Kidney epithelial cell (primary cell): Measurements from ENCODE around the gene DVL2. TPM values are rescaled to one million over a fixed set of nuclear protein-coding genes. Genes with fewer than 3 reads are reported as not detected.

Experiments used
- DNase-seq: peaks from one replicate; pipeline ENCODE4 v3.0.0-alpha.2; 2010; ENCODE audit warnings: low read depth
- H3K27me3 ChIP-seq: 2 replicates; pipeline ENCODE4 v1.6.0; 2011; ENCODE audit warnings: low read length; ENCODE audit not compliant: control insufficient read depth, insufficient read depth
- H3K36me3 ChIP-seq: 2 replicates; pipeline ENCODE4 v1.5.1; 2011; ENCODE audit warnings: low read length; ENCODE audit not compliant: control insufficient read depth, insufficient read depth
- H3K4me3 ChIP-seq: 2 replicates; pipeline ENCODE4 v1.5.1; 2011; ENCODE audit warnings: low read depth, mild to moderate bottlenecking, control low read depth, low read length
- total RNA-seq: library from RNA; depleted of rRNA; stranded (reverse); fragments of >200 nt; gene quantifications from 2 replicates; pipeline ENCODE4 v1.2.3, GENCODE V29; 2015
- TF ChIP-seq, protein P1 (sequence below): IDR thresholded peaks from 2 replicates; pipeline ENCODE4 v1.5.1; 2011; ENCODE audit warnings: mild to moderate bottlenecking, moderate library complexity, low read length, control low read depth, inconsistent platforms; ENCODE audit not compliant: insufficient read depth, poor library complexity, severe bottlenecking

DVL2 gene
- total RNA-seq, 1 donor from 2014 or later: 57.1 TPM

DNA sequence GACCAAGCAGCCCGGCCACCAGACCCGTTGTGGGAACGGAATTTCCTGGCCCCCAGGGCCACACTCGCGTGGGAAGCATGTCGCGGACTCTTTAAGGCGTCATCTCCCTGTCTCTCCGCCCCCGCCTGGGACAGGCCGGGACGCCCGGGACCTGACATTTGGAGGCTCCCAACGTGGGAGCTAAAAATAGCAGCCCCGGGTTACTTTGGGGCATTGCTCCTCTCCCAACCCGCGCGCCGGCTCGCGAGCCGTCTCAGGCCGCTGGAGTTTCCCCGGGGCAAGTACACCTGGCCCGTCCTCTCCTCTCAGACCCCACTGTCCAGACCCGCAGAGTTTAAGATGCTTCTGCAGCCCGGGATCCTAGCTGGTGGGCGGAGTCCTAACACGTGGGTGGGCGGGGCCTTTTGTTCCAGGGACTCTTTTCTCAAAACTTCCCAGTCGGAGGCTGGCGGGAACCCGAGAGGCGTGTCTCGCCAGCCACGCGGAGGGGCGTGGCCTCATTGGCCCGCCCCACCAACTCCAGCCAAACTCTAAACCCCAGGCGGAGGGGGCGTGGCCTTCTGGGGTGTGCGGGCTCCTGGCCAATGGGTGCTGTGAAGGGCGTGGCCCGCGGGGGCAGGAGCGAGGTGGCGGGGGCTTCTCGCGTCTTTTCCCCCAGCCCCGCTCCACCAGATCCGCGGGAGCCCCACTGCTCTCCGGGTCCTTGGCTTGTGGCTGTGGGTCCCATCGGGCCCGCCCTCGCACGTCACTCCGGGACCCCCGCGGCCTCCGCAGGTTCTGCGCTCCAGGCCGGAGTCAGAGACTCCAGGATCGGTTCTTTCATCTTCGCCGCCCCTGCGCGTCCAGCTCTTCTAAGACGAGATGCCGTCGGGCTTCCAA lies 47.0 kb upstream of the DVL2 start, which contains the start of gene SLC2A4:
SLC2A4 (plus strand) TSS at position 645 of the 879 bp plus-strand sequence; CDS start at position 862, 217 bp downstream.
- no peaks in the 10 kb centered on the region for H3K36me3 ChIP-seq
- peak within 1 kb of the TSS; percentile 31 for H3K4me3 ChIP-seq
- TF ChIP-seq, protein P1, sequence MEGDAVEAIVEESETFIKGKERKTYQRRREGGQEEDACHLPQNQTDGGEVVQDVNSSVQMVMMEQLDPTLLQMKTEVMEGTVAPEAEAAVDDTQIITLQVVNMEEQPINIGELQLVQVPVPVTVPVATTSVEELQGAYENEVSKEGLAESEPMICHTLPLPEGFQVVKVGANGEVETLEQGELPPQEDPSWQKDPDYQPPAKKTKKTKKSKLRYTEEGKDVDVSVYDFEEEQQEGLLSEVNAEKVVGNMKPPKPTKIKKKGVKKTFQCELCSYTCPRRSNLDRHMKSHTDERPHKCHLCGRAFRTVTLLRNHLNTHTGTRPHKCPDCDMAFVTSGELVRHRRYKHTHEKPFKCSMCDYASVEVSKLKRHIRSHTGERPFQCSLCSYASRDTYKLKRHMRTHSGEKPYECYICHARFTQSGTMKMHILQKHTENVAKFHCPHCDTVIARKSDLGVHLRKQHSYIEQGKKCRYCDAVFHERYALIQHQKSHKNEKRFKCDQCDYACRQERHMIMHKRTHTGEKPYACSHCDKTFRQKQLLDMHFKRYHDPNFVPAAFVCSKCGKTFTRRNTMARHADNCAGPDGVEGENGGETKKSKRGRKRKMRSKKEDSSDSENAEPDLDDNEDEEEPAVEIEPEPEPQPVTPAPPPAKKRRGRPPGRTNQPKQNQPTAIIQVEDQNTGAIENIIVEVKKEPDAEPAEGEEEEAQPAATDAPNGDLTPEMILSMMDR: no peak
- H3K27me3 ChIP-seq: peaks cover 40% of the 10 kb centered on the region
- DNase-seq: peak; percentile 62

DNA sequence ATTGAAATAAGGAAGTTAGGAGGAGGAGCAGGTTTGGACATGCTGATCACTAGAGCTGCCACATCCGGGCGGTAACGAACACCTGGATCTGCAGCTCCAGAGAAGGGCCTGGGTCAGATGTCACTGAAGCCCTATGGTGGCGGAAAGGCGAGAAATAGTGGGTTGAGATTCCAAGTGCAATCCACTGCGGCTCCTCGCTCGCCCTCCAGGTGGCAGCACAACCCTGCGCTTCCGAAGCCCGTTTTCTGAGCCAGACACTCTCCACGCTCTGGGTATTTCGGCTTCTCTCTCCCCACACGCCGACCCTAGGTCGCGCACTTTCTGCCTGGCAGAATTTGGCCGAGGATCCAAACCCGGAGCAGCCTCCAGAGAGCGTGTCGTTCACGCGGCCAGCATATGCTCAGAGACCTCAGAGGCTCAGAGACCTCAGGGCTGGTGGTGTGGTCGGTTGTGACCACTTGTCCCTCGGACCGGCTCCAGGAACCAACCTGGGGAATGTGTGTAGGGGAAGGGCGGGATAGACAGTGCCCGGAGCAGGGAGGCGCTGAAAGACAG lies 46.3 kb upstream of the DVL2 start:
- Histone ChIP-seq H3K27me3 (peaks cover 34% of the 10 kb centered on the region), H3K4me3 (no peak overlapping the region), H3K36me3 (no peaks in the 10 kb centered on the region)
- DNase-seq: no peak
- TF ChIP-seq, protein P1: peak; percentile 93

DNA sequence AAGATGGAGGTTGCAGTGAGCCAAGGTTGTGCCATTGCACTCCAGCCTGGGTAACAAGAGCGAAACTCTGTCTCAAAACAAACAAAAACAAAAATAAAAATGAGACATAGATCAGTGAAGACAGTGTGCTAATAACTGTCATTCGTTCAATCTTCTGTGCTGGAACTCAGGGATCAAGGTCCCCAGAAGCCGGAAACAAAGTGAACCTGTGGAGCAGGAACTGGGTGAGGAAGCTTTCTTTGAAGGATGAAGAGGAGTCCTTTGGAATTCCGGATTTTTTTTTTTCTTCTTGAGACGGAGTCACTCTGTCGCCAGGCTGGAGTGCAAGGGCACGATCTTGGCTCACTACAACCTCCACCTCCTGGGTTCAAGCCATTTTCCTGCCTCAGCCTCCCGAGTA lies 45.1 kb upstream of the DVL2 start:
- H3K4me3 ChIP-seq: no peak overlapping the region
- H3K36me3 ChIP-seq: no peaks in the 10 kb centered on the region
- H3K27me3 ChIP-seq: peaks cover 28% of the 10 kb centered on the region
- DNase-seq: no peak
- TF ChIP-seq, protein P1: no peak

DNA sequence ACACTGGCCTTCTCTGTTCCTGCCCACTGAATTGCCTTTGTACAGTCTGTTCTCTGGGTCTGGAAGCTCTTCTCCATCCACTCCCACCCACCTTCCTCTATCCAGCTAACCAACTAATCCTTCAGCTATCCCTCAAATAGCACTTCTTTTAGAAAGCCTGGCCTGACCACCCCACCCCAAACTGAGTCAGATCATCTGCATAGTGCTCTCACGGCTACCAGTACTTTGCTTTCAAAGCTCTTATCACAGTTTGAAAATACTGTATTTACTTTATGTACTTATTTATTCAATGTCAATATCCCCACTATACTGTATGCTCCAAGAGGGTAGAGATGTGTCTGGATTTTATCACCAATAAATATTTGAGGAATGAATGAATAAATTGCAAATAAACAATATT lies 32.5 kb upstream of the DVL2 start:
- TF ChIP-seq, protein P1: no peak
- H3K27me3 ChIP-seq: peaks cover 9% of the 10 kb centered on the region
- H3K4me3 ChIP-seq: no peak overlapping the region
- DNase-seq: no peak
- H3K36me3 ChIP-seq: no peaks in the 10 kb centered on the region

DNA sequence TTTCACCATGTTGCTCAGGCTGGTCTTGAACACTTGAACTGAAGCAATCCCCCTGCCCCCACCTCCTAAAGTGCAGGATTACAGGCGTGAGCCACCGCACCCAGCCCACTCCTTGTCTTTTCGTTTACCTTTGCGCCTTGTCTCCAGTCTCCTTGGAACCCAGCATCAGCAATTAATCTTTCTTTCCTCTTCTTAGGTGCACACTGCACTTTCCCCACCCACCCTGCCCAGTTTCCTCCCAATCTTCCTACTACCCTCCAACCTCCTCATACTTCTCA lies 29.4 kb upstream of the DVL2 start:
- TF ChIP-seq, protein P1: no peak
- H3K4me3 ChIP-seq: no peak overlapping the region
- no peak for DNase-seq
- H3K27me3 ChIP-seq: peaks cover 11% of the 10 kb centered on the region
- H3K36me3 ChIP-seq: no peaks in the 10 kb centered on the region
